Sigmoid colon (tissue), 7 donors: ENCODE results near the gene THBS4. TPM values are rescaled to one million over a fixed set of nuclear protein-coding genes. Genes with fewer than 3 reads are reported as not detected.

Experiments
- DNase-seq: peaks from one replicate; pipeline ENCODE4 v3.0.0-alpha.2; 2019
- H3K27ac ChIP-seq, 4 donors: fragments of 200-600 bp; sonication (generic); one replicate each; pipeline ENCODE4 v1.5.1; 2016 to 2019; ENCODE audit warnings: mild to moderate bottlenecking in 1 of 4
- H3K27me3 ChIP-seq, 3 donors: fragments of 200-600 bp; sonication (generic); one replicate each; pipeline ENCODE4 v1.5.1; 2019; ENCODE audit warnings: mild to moderate bottlenecking in 1 of 3
- H3K36me3 ChIP-seq, 4 donors: fragments of 200-600 bp; sonication (generic); one replicate each; pipeline ENCODE4 v1.5.1; 2016 to 2019
- H3K4me1 ChIP-seq, 4 donors: fragments of 200-600 bp; sonication (generic); one replicate each; pipeline ENCODE4 v1.5.1; 2017 to 2019
- H3K4me3 ChIP-seq, 4 donors: fragments of 200-600 bp; sonication (generic); one replicate each; pipeline ENCODE4 v1.5.1; 2017 to 2019; ENCODE audit warnings: mild to moderate bottlenecking in 2 of 4, moderate library complexity in 1 of 4
- H3K9me3 ChIP-seq, 4 donors: fragments of 200-600 bp in 3 of 4; sonication (generic) in 3 of 4; one replicate each; pipeline versions ENCODE4 v1.5.1 to v1.6.1; 2013 to 2019
- EP300 ChIP-seq, 4 donors: sonication (generic); formaldehyde crosslinking; IDR thresholded peaks; one replicate each; pipeline ENCODE4 v1.6.1; 2017; ENCODE audit warnings: antibody characterized with exemption in 4 of 4
- POLR2A ChIP-seq, 2 donors: fragments of 450-650 bp; IDR thresholded peaks; one replicate each; pipeline ENCODE4 v1.6.1; 2016; ENCODE audit warnings: antibody characterized with exemption in 2 of 2, mild to moderate bottlenecking in 2 of 2, moderate library complexity in 2 of 2
- POLR2AphosphoS5 ChIP-seq, 4 donors: sonication (generic); formaldehyde crosslinking; IDR thresholded peaks; one replicate each; pipeline ENCODE4 v1.6.1; 2017; ENCODE audit warnings: antibody characterized with exemption in 4 of 4
- WGBS, 2 donors: extraction: QIAGEN DNeasy Blood & Tissue Kit; methylation state at CpG; one replicate each; pipeline ENCODE4 v1.1.7; 2013; 5-methylcytosine and 5-hydroxymethylcytosine counted together
- intact Hi-C: fragments of 100-400 bp; cut with DNase I; formaldehyde crosslinking; loops from one replicate; pipeline ENCODE4 v1.15.1; 2023
- polyA plus RNA-seq, 3 donors: library from polyadenylated mRNA; stranded (reverse); fragments of 200-250 nt; gene quantifications; one replicate each; pipeline ENCODE4 v1.2.3, GENCODE V29; 2013
- total RNA-seq, 4 donors: library from RNA; depleted of rRNA; stranded (reverse); fragments of >200 nt; gene quantifications; one replicate each; pipeline ENCODE4 v1.1.0, GENCODE V29; 2016
- TF ChIP-seq, protein P1 (sequence below), 4 experiments: fragments of 450-650 bp in 3 of 4; fragments of 200-600 bp in 1 of 4; IDR thresholded peaks; one replicate each; pipeline ENCODE4 v1.5.1; 2016 to 2019; ENCODE audit warnings: antibody characterized with exemption in 4 of 4, mild to moderate bottlenecking in 3 of 4, moderate library complexity in 2 of 4
- donor health status: healthy with polysubstance abuse.
- donor health status: Bipolar disorder and iron deficiency.
- donor health status: healthy.

THBS4 gene
- total and polyA plus RNA-seq, 7 donors = 3.8 to 585 (median 62.1) TPM; not detected in 1

DNA sequence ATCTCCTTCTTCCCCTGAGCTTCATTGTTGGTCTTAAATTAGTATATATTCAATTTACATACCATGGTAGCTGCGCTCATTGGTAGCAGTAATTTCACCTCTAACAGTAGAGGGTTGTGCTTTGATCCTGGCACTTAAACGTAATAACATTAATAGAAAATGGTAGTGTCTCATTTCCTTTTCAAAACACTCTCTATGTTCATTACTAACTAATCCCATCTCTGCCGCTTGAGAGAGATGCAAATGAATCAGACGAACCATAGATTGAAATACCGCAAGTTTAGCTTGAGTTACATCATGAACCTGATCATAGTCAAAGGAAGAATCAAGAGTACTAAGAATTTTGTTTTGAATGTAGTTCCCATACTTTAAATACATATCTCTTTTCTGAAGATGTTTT, 2.2 kb downstream of the THBS4 start:
- intact Hi-C loops = no loop called here
- 79 to 82% methylated on average over 5 of the region's 5 CpGs for WGBS, 2 donors
- Histone ChIP-seq H3K27me3 (peaks cover 11 to 50% (median 31%) of the 10 kb centered on the region in 3 donors), H3K9me3 (no peaks in the 10 kb centered on the region), H3K27ac (no peak overlapping the region), H3K36me3 (no peaks in the 10 kb centered on the region), H3K4me1 (peaks cover 0 to 5% (median 2%) of the 10 kb centered on the region in 4 donors), H3K4me3 (peak overlapping the region in 1 of 4 donors; percentile 45)
- no peak for DNase-seq
- TF ChIP-seq POLR2AphosphoS5 (IDR thresholded peaks at IDR 0.05) (no peak), POLR2A (IDR thresholded peaks at IDR 0.05) (no peak), EP300 (IDR thresholded peaks at IDR 0.05) (no peak)
- TF ChIP-seq, protein P1, sequence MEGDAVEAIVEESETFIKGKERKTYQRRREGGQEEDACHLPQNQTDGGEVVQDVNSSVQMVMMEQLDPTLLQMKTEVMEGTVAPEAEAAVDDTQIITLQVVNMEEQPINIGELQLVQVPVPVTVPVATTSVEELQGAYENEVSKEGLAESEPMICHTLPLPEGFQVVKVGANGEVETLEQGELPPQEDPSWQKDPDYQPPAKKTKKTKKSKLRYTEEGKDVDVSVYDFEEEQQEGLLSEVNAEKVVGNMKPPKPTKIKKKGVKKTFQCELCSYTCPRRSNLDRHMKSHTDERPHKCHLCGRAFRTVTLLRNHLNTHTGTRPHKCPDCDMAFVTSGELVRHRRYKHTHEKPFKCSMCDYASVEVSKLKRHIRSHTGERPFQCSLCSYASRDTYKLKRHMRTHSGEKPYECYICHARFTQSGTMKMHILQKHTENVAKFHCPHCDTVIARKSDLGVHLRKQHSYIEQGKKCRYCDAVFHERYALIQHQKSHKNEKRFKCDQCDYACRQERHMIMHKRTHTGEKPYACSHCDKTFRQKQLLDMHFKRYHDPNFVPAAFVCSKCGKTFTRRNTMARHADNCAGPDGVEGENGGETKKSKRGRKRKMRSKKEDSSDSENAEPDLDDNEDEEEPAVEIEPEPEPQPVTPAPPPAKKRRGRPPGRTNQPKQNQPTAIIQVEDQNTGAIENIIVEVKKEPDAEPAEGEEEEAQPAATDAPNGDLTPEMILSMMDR (IDR thresholded peaks at IDR 0.05) = no peak

DNA sequence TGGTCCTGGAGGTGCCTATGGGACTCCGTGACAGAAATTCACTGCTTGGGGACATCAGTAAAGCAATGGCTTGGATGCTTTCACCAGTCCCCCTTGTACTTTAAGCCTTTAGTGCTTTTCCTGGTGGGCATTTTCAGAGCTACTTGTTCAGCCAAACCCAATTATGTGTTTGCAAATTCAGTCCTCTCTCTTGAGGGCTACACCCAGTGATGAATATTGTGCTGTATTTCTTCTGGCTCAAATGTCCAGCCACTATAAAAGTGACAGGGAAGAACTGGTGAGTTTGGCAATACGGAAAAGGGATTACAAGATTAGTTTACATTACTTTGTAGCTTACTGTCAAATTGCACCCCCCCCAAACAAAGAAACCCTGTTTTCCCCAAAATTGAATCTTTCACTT, 4.5 kb downstream of the THBS4 start:
- Histone ChIP-seq H3K9me3 (no peaks in the 10 kb centered on the region), H3K4me1 (peaks cover 0 to 5% (median 2%) of the 10 kb centered on the region in 4 donors), H3K27ac (peak overlapping the region in 1 of 4 donors; percentile 19), H3K27me3 (peaks cover 11 to 27% (median 22%) of the 10 kb centered on the region in 3 donors), H3K36me3 (no peaks in the 10 kb centered on the region), H3K4me3 (no peak overlapping the region)
- 63 to 74% methylated on average over 2 of the region's 2 CpGs for WGBS, 2 donors
- TF ChIP-seq, protein P1 (IDR thresholded peaks at IDR 0.05) = no peak
- TF ChIP-seq EP300 (IDR thresholded peaks at IDR 0.05) (no peak), POLR2AphosphoS5 (IDR thresholded peaks at IDR 0.05) (no peak), POLR2A (IDR thresholded peaks at IDR 0.05) (no peak)
- DNase-seq = no peak
- intact Hi-C loops = no loop called here

DNA sequence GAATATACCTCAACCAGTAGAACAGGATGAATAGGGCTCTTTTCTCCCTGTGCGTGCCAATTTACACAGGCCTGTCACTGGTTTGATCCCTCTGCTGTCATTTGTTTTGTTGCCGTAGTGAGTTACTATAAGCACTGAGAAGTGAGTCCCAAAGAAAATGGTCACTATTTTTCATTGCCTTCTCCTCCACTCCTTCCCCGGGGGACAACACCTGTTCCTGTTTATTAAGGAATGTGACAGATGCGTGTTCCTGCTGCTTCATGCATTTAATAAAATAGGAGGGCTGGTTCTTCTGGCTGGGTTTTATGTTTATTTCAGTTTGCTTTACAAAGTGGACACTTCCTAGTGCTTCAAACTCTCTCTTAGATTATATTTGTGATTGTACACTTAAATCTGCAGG, 6.4 kb downstream of the THBS4 start:
- no peak overlapping the region for H3K4me3 ChIP-seq
- H3K9me3 ChIP-seq = no peaks in the 10 kb centered on the region
- intact Hi-C loops = no loop called here
- H3K27me3 ChIP-seq = peaks cover 0 to 8% (median 5%) of the 10 kb centered on the region in 3 donors
- WGBS, 2 donors = 64 to 69% methylated on average over 4 of the region's 4 CpGs
- no peaks in the 10 kb centered on the region for H3K36me3 ChIP-seq
- no peak for TF ChIP-seq POLR2A (IDR thresholded peaks at IDR 0.05)
- TF ChIP-seq, protein P1 (IDR thresholded peaks at IDR 0.05) = no peak
- TF ChIP-seq POLR2AphosphoS5 (IDR thresholded peaks at IDR 0.05) = no peak
- TF ChIP-seq EP300 (IDR thresholded peaks at IDR 0.05) = no peak
- DNase-seq = no peak
- H3K4me1 ChIP-seq = no peaks in the 10 kb centered on the region
- H3K27ac ChIP-seq = no peak overlapping the region

DNA sequence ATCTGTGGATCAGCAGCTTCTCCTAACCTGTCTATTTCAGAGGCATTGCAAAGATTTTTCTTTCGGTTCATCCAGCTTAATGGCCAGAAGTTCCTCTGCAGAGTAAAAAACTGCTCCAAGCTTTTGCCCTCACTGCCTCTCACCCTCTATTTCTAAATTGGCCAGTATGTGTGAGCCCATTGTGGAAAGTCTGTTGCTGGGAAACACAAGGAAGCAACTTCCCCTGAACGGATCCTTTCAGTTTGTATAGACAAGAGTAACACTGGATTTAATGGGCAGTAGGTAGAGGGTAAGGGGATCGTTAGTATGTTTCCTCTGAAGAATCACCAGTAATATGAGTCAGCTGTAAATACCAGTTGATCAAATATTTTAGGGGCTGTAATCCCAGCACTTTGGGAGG, 7.2 kb downstream of the THBS4 start:
- Histone ChIP-seq H3K36me3 (no peaks in the 10 kb centered on the region), H3K27ac (no peak overlapping the region), H3K27me3 (peaks cover 0 to under 1% (median 0%) of the 10 kb centered on the region in 3 donors), H3K9me3 (no peaks in the 10 kb centered on the region), H3K4me1 (no peaks in the 10 kb centered on the region), H3K4me3 (no peak overlapping the region)
- 49 to 58% methylated on average over 3 of the region's 3 CpGs for WGBS, 2 donors
- no peak for DNase-seq
- intact Hi-C loops = no loop called here
- TF ChIP-seq EP300 (IDR thresholded peaks at IDR 0.05) (no peak), POLR2AphosphoS5 (IDR thresholded peaks at IDR 0.05) (no peak), POLR2A (IDR thresholded peaks at IDR 0.05) (no peak)
- TF ChIP-seq, protein P1 (IDR thresholded peaks at IDR 0.05) = no peak

DNA sequence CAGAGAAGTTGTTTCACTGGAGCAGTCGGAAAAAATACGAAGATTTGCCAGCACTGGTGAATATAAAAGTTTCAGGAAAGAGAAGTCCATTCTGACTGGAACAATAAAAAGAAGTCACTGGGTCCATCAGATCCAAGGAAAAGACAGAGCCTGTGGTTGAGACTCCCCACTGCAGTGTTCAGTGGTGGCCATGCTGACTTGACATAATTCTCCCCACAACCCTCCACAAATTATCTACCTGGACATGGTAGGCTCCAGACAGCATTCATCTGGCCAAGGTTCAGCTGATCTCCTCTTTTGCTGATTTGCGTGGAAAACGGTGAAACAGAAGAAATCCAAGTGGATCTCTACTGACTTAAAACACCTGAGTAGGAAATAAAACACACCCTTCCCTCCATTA, 8.0 kb downstream of the THBS4 start:
- no peaks in the 10 kb centered on the region for H3K36me3 ChIP-seq
- H3K9me3 ChIP-seq = no peaks in the 10 kb centered on the region
- no peak overlapping the region for H3K27ac ChIP-seq
- 84 to 94% methylated on average over 4 of the region's 4 CpGs for whole genome bisulfite sequencing, 2 donors
- no peaks in the 10 kb centered on the region for H3K4me1 ChIP-seq
- no peak for DNase-seq
- no peak overlapping the region for H3K4me3 ChIP-seq
- H3K27me3 ChIP-seq = no peaks in the 10 kb centered on the region
- intact Hi-C loops = no loop called here
- TF ChIP-seq EP300 (IDR thresholded peaks at IDR 0.05) (no peak), POLR2A (IDR thresholded peaks at IDR 0.05) (no peak), POLR2AphosphoS5 (IDR thresholded peaks at IDR 0.05) (no peak)
- TF ChIP-seq, protein P1 (IDR thresholded peaks at IDR 0.05) = no peak
